Panc1 (cell line): ENCODE data around the gene PAX7.

Experiments used
- CTCF ChIP-seq: fragments of 450-650 bp; IDR thresholded peaks from 2 replicates; pipeline ENCODE4 v1.5.1; 2017; ENCODE audit warnings: mild to moderate bottlenecking
- POLR2AphosphoS5 ChIP-seq: IDR thresholded peaks from 2 replicates; pipeline ENCODE4 v1.6.1; 2012; ENCODE audit warnings: mild to moderate bottlenecking, low read depth, low read length, moderate library complexity
- SIN3A ChIP-seq: IDR thresholded peaks from 2 replicates; pipeline ENCODE4 v1.6.1; 2012; ENCODE audit warnings: low read depth, mild to moderate bottlenecking, low read length, moderate library complexity, borderline replicate concordance; ENCODE audit not compliant: insufficient read depth

DNA sequence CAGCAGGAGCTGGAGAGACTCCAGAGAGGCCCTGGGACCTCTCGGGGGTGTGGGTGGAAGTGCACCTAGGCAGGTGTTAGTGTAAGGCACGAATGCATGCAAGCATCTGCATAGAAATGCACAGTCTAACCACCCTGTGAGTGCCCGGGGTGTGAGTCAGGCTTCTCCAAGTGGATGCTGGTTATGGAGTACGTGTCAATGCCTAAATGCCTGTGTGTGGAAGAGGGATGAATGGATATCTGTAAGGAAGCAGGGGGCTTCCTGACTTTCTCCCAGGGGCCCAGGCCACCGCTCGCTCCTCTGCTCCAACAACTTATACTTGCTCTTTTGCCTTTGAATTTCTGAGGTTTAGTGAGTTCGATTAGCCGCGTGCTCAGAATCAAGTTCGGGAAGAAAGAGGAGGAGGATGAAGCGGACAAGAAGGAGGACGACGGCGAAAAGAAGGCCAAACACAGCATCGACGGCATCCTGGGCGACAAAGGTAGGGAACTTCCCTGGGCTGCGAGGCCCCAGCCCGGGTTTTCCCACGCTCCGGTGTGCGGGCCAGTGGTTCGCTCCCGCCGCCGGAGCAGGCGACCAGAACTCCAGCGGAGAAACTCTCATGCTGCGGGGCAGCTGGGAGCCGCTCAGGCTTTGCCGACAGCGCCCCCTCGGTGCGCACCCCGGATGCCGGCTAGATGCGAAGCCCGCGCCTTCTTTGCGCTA, 5.4 kb downstream of the PAX7 start:
- TF ChIP-seq CTCF (no peak), SIN3A (no peak), POLR2AphosphoS5 (no peak)
